A673 (cell line): ENCODE results near the gene HPCAL1. TPM values are rescaled to one million over a fixed set of nuclear protein-coding genes. Genes with fewer than 3 reads are reported as not detected.

Source experiments
- BruUV-seq: library from RNA; stranded (reverse); fragments of 400-500 nt; replicated peaks from 2 replicates; lab custom pipeline; 2021; lab: Mats Ljungman, UMichigan
- CTCF ChIA-PET: fragments of 300-600 bp; sonication (Branson Sonifier 250); formaldehyde crosslinking; loops from one replicate; lab custom pipeline; 2022; ENCODE audit warnings: antibody characterized with exemption; lab: Charles Lee
- POLR2A ChIA-PET: fragments of 300-600 bp; sonication (Branson Sonifier 250); formaldehyde crosslinking; loops from one replicate; lab custom pipeline; 2022; ENCODE audit warnings: antibody characterized with exemption; ENCODE audit not compliant: low non-redundant PET; lab: Charles Lee
- DNase-seq: peaks from one replicate; pipeline ENCODE4 v3.0.0-alpha.2; 2015; ENCODE audit warnings: low spot score
- H3K27ac ChIP-seq: fragments of 200-600 bp; sonication (generic); 2 replicates; pipeline ENCODE4 v1.5.1; 2016; ENCODE audit warnings: mixed run types, low read depth, mild to moderate bottlenecking, mixed read lengths, antibody characterized with exemption, low read length; ENCODE audit not compliant: poor library complexity, severe bottlenecking
- H3K27me3 ChIP-seq: fragments of 200-600 bp; sonication (generic); replicated peaks from 2 replicates; pipeline ENCODE4 v1.6.1; 2017; ENCODE audit warnings: mixed run types, low read depth, mild to moderate bottlenecking, mixed read lengths, antibody characterized with exemption, low read length; ENCODE audit not compliant: insufficient read depth, poor library complexity
- H3K36me3 ChIP-seq: fragments of 200-600 bp; sonication (generic); 2 replicates; pipeline ENCODE4 v1.6.1; 2016; ENCODE audit warnings: mixed run types, mild to moderate bottlenecking, mixed read lengths, antibody characterized with exemption, low read length; ENCODE audit not compliant: insufficient read depth, poor library complexity, severe bottlenecking
- H3K4me1 ChIP-seq: fragments of 200-600 bp; sonication (generic); 2 replicates; pipeline ENCODE4 v1.6.1; 2017; ENCODE audit warnings: mixed run types, mild to moderate bottlenecking, mixed read lengths, antibody characterized with exemption, low read length; ENCODE audit not compliant: insufficient read depth, poor library complexity, severe bottlenecking
- H3K4me3 ChIP-seq: fragments of 200-600 bp; sonication (generic); 2 replicates; pipeline ENCODE4 v1.5.1; 2016; ENCODE audit warnings: low read depth, mixed run types, mild to moderate bottlenecking, mixed read lengths, low read length; ENCODE audit not compliant: poor library complexity, severe bottlenecking
- H3K9me3 ChIP-seq: fragments of 200-600 bp; sonication (generic); 2 replicates; pipeline ENCODE4 v1.6.1; 2016; ENCODE audit warnings: mixed run types, low read depth, mild to moderate bottlenecking, mixed read lengths, antibody characterized with exemption, low read length; ENCODE audit not compliant: poor library complexity, severe bottlenecking
- EZH2 ChIP-seq: fragments of 200-600 bp; sonication (generic); IDR thresholded peaks from 2 replicates; pipeline ENCODE4 v1.6.1; 2017; ENCODE audit warnings: borderline replicate concordance, low read depth, mild to moderate bottlenecking, mixed read lengths, antibody characterized with exemption, low read length; ENCODE audit not compliant: poor library complexity, severe bottlenecking
- intact Hi-C: fragments of 100-400 bp; cut with micrococcal nuclease; formaldehyde crosslinking; loops from one replicate; pipeline ENCODE4 v1.10.0; 2022; ENCODE audit not compliant: unreplicated experiment
- total RNA-seq: library from RNA; stranded (reverse); gene quantifications from 2 replicates; pipeline ENCODE4 v1.2.3, GENCODE V29; 2021
- TF ChIP-seq, protein P1 (sequence below): fragments of 300-800, 200-600 bp; sonication (generic); conservative IDR thresholded peaks from 2 replicates; pipeline ENCODE4 v1.5.1; 2017; ENCODE audit warnings: low read depth, mild to moderate bottlenecking, antibody characterized with exemption, low read length, moderate library complexity, mixed read lengths

HPCAL1 gene
- total RNA-seq, 1 experiment from 2014 or later = 9.7 TPM

DNA sequence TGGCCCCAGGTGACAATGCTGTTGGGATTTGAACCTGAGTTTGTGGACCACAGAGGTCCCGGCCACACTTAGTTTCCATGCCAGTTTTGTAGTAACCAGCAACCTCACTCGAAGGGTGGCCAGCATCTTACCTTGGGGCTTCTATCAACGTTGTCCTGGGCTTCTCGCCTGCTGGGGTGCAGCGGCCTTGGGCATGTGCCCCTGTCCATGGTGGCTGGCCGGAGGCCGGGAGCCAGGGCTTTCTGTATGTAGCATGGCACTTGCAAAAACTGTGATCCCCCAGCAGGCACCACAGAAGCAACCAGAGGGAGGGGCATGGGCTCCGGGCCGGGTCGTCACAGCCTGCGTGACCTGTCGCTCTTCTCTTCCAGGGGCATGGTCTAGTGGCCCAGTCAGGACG, 93.8 kb downstream of the HPCAL1 start:
- Histone ChIP-seq H3K4me1 (peaks cover 8% of the 10 kb centered on the region), H3K36me3 (no peaks in the 10 kb centered on the region), H3K27ac (no peak overlapping the region), H3K27me3 (no peaks in the 10 kb centered on the region), H3K4me3 (no peak overlapping the region), H3K9me3 (no peaks in the 10 kb centered on the region)
- TF ChIP-seq, protein P1, sequence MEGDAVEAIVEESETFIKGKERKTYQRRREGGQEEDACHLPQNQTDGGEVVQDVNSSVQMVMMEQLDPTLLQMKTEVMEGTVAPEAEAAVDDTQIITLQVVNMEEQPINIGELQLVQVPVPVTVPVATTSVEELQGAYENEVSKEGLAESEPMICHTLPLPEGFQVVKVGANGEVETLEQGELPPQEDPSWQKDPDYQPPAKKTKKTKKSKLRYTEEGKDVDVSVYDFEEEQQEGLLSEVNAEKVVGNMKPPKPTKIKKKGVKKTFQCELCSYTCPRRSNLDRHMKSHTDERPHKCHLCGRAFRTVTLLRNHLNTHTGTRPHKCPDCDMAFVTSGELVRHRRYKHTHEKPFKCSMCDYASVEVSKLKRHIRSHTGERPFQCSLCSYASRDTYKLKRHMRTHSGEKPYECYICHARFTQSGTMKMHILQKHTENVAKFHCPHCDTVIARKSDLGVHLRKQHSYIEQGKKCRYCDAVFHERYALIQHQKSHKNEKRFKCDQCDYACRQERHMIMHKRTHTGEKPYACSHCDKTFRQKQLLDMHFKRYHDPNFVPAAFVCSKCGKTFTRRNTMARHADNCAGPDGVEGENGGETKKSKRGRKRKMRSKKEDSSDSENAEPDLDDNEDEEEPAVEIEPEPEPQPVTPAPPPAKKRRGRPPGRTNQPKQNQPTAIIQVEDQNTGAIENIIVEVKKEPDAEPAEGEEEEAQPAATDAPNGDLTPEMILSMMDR = no peak
- CTCF ChIA-PET = no interaction called here
- DNase-seq = no peak
- intact Hi-C loops = no loop called here
- BruUV-seq = no TSS peak
- POLR2A ChIA-PET = no interaction called here

DNA sequence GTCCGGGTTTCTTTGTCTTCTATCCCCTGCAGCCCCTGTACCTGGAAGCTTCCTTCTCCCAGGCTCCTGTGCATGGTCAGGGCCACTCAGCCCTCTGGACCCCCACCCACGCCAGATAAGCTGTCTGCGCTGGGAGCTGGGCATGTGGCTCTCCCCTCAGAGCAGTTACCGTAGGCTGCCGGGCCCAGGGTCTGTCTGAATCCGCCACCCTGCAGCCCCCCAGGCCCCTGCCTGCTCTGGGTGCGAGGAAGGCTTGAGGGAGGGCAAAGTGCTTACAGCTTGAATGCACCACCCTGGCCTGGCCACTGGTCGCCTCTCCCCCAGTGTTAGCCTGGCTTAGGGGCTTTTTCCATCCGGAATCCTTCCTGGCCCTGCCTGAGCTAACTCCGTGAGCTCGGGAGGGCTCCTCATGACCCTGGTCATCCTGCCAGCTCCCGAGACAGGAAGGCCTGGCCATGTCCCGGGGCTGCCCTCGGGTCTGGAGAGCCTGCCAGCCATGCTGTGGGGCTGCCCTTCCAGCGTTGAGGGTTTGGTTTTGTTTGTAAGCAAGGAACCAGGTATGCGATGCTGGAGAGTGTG, 94.7 kb downstream of the HPCAL1 start:
- peaks cover 8% of the 10 kb centered on the region for H3K4me1 ChIP-seq
- ChIA-PET CTCF (no interaction called here), POLR2A (no interaction called here)
- intact Hi-C loops = no loop called here
- H3K4me3 ChIP-seq = no peak overlapping the region
- H3K27me3 ChIP-seq = no peaks in the 10 kb centered on the region
- BruUV-seq = no TSS peak
- no peak overlapping the region for H3K27ac ChIP-seq
- no peaks in the 10 kb centered on the region for H3K36me3 ChIP-seq
- no peaks in the 10 kb centered on the region for H3K9me3 ChIP-seq
- TF ChIP-seq, protein P1 = no peak
- no peak for TF ChIP-seq EZH2
- no peak for DNase-seq

DNA sequence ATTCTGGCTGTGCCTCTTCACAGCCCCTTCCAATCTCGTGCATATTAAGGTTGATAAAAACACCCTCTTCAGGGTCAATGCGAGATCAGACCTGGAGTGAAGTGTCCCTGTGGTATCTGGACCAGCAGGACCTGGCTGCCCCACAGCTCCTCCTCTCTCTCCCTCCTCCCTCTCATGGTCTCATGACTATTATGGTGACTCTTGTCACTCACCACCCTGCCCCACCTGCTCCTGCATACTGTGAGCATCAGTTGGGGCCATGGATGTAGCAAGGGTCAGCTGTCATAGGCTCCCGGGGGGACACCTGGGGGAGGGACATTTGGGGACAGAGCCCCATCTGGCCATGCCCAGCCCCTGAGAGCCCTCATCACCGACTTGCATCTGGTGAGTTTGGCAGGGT, 95.2 kb downstream of the HPCAL1 start:
- H3K27me3 ChIP-seq = no peaks in the 10 kb centered on the region
- TF ChIP-seq, protein P1 = no peak
- TF ChIP-seq EZH2 = no peak
- BruUV-seq = no TSS peak
- no peak overlapping the region for H3K4me3 ChIP-seq
- DNase-seq = no peak
- H3K27ac ChIP-seq = no peak overlapping the region
- intact Hi-C loops = no loop called here
- no peaks in the 10 kb centered on the region for H3K9me3 ChIP-seq
- POLR2A ChIA-PET = no interaction called here
- H3K36me3 ChIP-seq = no peaks in the 10 kb centered on the region
- CTCF ChIA-PET = no interaction called here
- H3K4me1 ChIP-seq = peaks cover 6% of the 10 kb centered on the region
